Measurements from ENCODE around the gene PRKAG2.
"Not testable (repeated sequence)": the region's sequence is repeated elsewhere in the genome, so short reads cannot be mapped to it uniquely, and the experiment has no call there.

PRKAG2 gene

GRCh38 chr7:151537818-151538561 lies 338.9 kb downstream of the PRKAG2 start:
- no peak for TF ChIP-seq CTCF (IDR thresholded peaks at IDR 0.05; ENCODE audit: low read depth, low read length)
- TF ChIP-seq EZH2phosphoT487 (IDR thresholded peaks at IDR 0.05; ENCODE audit: low read depth): no peak
- Histone ChIP-seq H3K4me3 (ENCODE audit: low read length) (no peak overlapping the region), H3K79me2 (ENCODE audit: low read length) (no peaks in the 10 kb centered on the region), H2AFZ (ENCODE audit: low read depth, low read length) (no peak overlapping the region), H3K36me3 (replicated peaks; ENCODE audit: low read depth, low read length) (no peaks in the 10 kb centered on the region), H3K9me3 (ENCODE audit: insufficient read depth, low read length) (no peaks in the 10 kb centered on the region), H3K27ac (ENCODE audit: low read length) (no peak overlapping the region), H4K20me1 (ENCODE audit: insufficient read depth, low read length) (no peaks in the 10 kb centered on the region), H3K27me3 (ENCODE audit: low read depth, low read length) (peaks cover 26% of the 10 kb centered on the region), H3K4me1 (ENCODE audit: low read length) (no peaks in the 10 kb centered on the region), H3K4me2 (ENCODE audit: low read length) (no peak overlapping the region), H3K9ac (ENCODE audit: low read length) (no peak overlapping the region)

- not testable (repeated sequence) for H3K9ac ChIP-seq (ENCODE audit: low read length); H3K27ac ChIP-seq (ENCODE audit: low read length); H3K4me2 ChIP-seq (ENCODE audit: low read length); H3K9me3 ChIP-seq (ENCODE audit: insufficient read depth, low read length); H3K36me3 ChIP-seq (replicated peaks; ENCODE audit: low read depth, low read length); H2AFZ ChIP-seq (ENCODE audit: low read depth, low read length); H3K4me1 ChIP-seq (ENCODE audit: low read length); H3K4me3 ChIP-seq (ENCODE audit: low read length); H3K79me2 ChIP-seq (ENCODE audit: low read length); H4K20me1 ChIP-seq (ENCODE audit: insufficient read depth, low read length)
- peaks cover 21% of the 10 kb centered on the region for H3K27me3 ChIP-seq (ENCODE audit: low read depth, low read length)
Measured at GRCh38 chr7:151536178-151536577, 340.7 kb downstream of the PRKAG2 start.

GRCh38 chr7:151529842-151530241 lies 347.1 kb downstream of the PRKAG2 start:
- no peak overlapping the region for H3K4me3 ChIP-seq (ENCODE audit: low read length)
- TF ChIP-seq CTCF (IDR thresholded peaks at IDR 0.05; ENCODE audit: low read depth, low read length) (no peak), EZH2phosphoT487 (IDR thresholded peaks at IDR 0.05; ENCODE audit: low read depth) (no peak)
- H3K36me3 ChIP-seq (replicated peaks; ENCODE audit: low read depth, low read length): no peaks in the 10 kb centered on the region
- no peak overlapping the region for H3K9ac ChIP-seq (ENCODE audit: low read length)
- H3K79me2 ChIP-seq (ENCODE audit: low read length): no peaks in the 10 kb centered on the region
- H3K27me3 ChIP-seq (ENCODE audit: low read depth, low read length): no peaks in the 10 kb centered on the region
- no peak overlapping the region for H2AFZ ChIP-seq (ENCODE audit: low read depth, low read length)
- no peak overlapping the region for H3K4me2 ChIP-seq (ENCODE audit: low read length)
- no peaks in the 10 kb centered on the region for H3K9me3 ChIP-seq (ENCODE audit: insufficient read depth, low read length)
- no peaks in the 10 kb centered on the region for H4K20me1 ChIP-seq (ENCODE audit: insufficient read depth, low read length)
- no peak overlapping the region for H3K27ac ChIP-seq (ENCODE audit: low read length)
- H3K4me1 ChIP-seq (ENCODE audit: low read length): no peaks in the 10 kb centered on the region

GRCh38 chr7:151524845-151525244 lies 352.1 kb downstream of the PRKAG2 start:
- H2AFZ ChIP-seq (ENCODE audit: low read depth, low read length): no peak overlapping the region
- TF ChIP-seq CTCF (IDR thresholded peaks at IDR 0.05; ENCODE audit: low read depth, low read length) (no peak), EZH2phosphoT487 (IDR thresholded peaks at IDR 0.05; ENCODE audit: low read depth) (no peak)
- peaks cover 6% of the 10 kb centered on the region for H3K4me1 ChIP-seq (ENCODE audit: low read length)
- no peaks in the 10 kb centered on the region for H3K36me3 ChIP-seq (replicated peaks; ENCODE audit: low read depth, low read length)
- H3K4me2 ChIP-seq (ENCODE audit: low read length): no peak overlapping the region
- H4K20me1 ChIP-seq (ENCODE audit: insufficient read depth, low read length): no peaks in the 10 kb centered on the region
- peaks cover 4% of the 10 kb centered on the region; the same call in 1 of the 2 replicates for H3K79me2 ChIP-seq (ENCODE audit: low read length)
- no peaks in the 10 kb centered on the region for H3K27me3 ChIP-seq (ENCODE audit: low read depth, low read length)
- H3K27ac ChIP-seq (ENCODE audit: low read length): no peak overlapping the region
- no peak overlapping the region for H3K9ac ChIP-seq (ENCODE audit: low read length)
- no peaks in the 10 kb centered on the region for H3K9me3 ChIP-seq (ENCODE audit: insufficient read depth, low read length)
- H3K4me3 ChIP-seq (ENCODE audit: low read length): no peak overlapping the region
